Measurements from ENCODE around the gene HPS4.

The HPS4 gene

DNA sequence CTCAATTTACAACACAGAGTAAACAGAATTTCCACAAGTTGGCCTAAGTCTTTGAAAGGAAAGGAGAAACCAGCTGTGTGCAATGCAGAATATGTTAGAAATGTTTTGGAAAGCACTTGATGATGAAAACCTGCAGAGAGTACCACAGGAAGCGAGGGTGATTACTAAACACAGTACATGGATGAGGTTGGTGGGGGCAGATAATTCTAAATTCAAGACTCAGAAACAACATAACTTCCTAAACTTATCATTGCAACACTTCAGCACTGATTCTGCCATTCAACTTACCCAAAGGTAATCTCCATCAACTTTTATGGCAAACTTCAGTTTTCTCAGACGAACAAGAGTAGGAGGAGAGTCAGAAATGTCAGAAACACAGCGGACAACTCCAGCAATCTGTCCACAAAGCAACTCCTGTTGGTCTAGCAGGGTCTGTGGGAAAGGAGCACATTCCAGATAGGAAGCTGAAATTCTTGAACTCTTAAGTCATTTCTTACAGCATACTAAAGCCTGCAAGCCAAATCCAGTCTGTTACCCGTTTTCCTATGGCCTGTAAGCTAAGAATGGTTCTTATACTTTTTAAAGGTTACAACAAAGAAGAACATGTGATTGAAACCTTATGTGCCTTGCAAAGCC, 6.8 kb downstream of the HPS4 start:
- H3K9ac ChIP-seq (ENCODE audit: low read depth in 1 of 2, low read length in 2 of 2) = no peak overlapping the region
- peaks cover 28 to 39% of the 10 kb centered on the region in 2 donors for H3K36me3 ChIP-seq (ENCODE audit: control insufficient read depth in 1 of 2, insufficient read depth in 2 of 2, low read length in 2 of 2)
- no peaks in the 10 kb centered on the region for H3K27me3 ChIP-seq (ENCODE audit: control insufficient read depth in 1 of 2, insufficient read depth in 2 of 2, low read length in 2 of 2)
- peaks cover 19 to 21% of the 10 kb centered on the region in 2 donors for H3K4me1 ChIP-seq (ENCODE audit: control insufficient read depth in 1 of 2, insufficient read depth in 2 of 2, low read length in 2 of 2)
- H3K4me3 ChIP-seq (ENCODE audit: low read depth in 1 of 2, low read length in 2 of 2) = no peak overlapping the region
- no peaks in the 10 kb centered on the region for H3K9me3 ChIP-seq (ENCODE audit: control insufficient read depth in 1 of 2, low read length in 2 of 2)
- no peak overlapping the region for H3K27ac ChIP-seq (ENCODE audit: low read depth, low read length)

DNA sequence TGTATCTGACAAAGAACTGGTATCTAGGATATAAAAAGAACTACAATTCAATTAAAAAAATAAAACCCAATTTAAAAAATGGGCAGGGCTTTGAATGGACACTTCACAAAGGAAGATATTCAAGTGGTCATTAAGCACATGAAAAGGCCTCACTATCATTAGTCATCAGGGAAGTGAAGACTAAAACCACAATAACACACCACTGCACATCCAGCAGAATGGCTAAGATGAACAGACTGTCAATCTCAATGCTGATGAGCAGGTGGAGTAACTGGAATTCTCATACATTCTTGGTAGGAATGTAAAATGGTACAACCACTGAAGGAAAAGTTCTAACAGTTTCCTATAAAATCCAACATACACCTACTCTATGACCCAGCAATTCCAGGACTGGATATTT, 8.9 kb downstream of the HPS4 start:
- H3K36me3 ChIP-seq (ENCODE audit: control insufficient read depth in 1 of 2, insufficient read depth in 2 of 2, low read length in 2 of 2) = peaks cover 46 to 60% of the 10 kb centered on the region in 2 donors
- no peaks in the 10 kb centered on the region for H3K9me3 ChIP-seq (ENCODE audit: control insufficient read depth in 1 of 2, low read length in 2 of 2)
- H3K9ac ChIP-seq (ENCODE audit: low read depth in 1 of 2, low read length in 2 of 2) = no peak overlapping the region
- H3K27me3 ChIP-seq (ENCODE audit: control insufficient read depth in 1 of 2, insufficient read depth in 2 of 2, low read length in 2 of 2) = no peaks in the 10 kb centered on the region
- peaks cover 8 to 9% of the 10 kb centered on the region in 2 donors for H3K4me1 ChIP-seq (ENCODE audit: control insufficient read depth in 1 of 2, insufficient read depth in 2 of 2, low read length in 2 of 2)
- no peak overlapping the region for H3K4me3 ChIP-seq (ENCODE audit: low read depth in 1 of 2, low read length in 2 of 2)
- no peak overlapping the region for H3K27ac ChIP-seq (ENCODE audit: low read depth, low read length)

DNA sequence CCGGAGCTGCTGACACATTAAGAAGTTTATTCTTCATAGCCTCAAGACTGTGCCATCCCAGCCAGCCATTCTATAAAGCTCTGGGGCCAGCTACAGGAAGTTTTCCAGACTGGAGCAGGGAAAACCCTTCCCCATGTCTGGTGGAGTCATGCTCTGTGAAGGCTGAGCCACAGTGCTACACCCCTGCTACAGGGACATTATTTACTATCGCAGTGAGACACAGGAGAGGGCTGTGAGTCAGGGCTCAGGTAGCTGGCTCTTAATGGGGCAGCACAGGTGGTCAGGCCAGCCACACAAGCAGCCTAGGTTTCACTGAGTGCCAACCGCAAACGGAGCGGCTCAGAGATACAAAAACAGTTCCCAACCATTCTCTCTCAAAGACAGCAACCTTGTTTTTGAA, 12.1 kb downstream of the HPS4 start:
- Histone ChIP-seq H3K9me3 (ENCODE audit: control insufficient read depth in 1 of 2, low read length in 2 of 2) (no peaks in the 10 kb centered on the region), H3K36me3 (ENCODE audit: control insufficient read depth in 1 of 2, insufficient read depth in 2 of 2, low read length in 2 of 2) (peaks cover 45 to 70% of the 10 kb centered on the region in 2 donors), H3K4me1 (ENCODE audit: control insufficient read depth in 1 of 2, insufficient read depth in 2 of 2, low read length in 2 of 2) (no peaks in the 10 kb centered on the region), H3K27ac (ENCODE audit: low read depth, low read length) (no peak overlapping the region), H3K27me3 (ENCODE audit: control insufficient read depth in 1 of 2, insufficient read depth in 2 of 2, low read length in 2 of 2) (no peaks in the 10 kb centered on the region), H3K9ac (ENCODE audit: low read depth in 1 of 2, low read length in 2 of 2) (no peak overlapping the region), H3K4me3 (ENCODE audit: low read depth in 1 of 2, low read length in 2 of 2) (no peak overlapping the region)

DNA sequence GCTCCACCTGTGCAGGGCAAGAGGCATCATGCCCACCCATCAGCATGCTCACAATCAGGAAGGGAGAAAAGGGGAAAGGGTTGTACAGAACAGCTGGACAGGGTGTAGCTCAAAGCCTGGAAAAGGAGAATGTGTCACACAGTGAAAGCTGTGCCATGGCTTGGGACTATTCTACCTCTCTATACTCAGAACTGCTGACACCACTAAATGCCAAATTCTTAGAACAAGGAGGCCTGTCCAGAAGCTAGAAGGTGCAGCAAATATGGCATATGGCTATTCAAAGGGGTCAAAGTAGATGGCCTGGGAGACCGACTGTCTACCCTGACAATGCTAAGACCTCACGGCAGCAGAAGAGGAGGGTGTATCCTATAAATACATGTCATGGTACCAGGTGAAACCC, 12.8 kb downstream of the HPS4 start:
- Histone ChIP-seq H3K4me1 (ENCODE audit: control insufficient read depth in 1 of 2, insufficient read depth in 2 of 2, low read length in 2 of 2) (no peaks in the 10 kb centered on the region), H3K9me3 (ENCODE audit: control insufficient read depth in 1 of 2, low read length in 2 of 2) (no peaks in the 10 kb centered on the region), H3K27me3 (ENCODE audit: control insufficient read depth in 1 of 2, insufficient read depth in 2 of 2, low read length in 2 of 2) (no peaks in the 10 kb centered on the region), H3K9ac (ENCODE audit: low read depth in 1 of 2, low read length in 2 of 2) (no peak overlapping the region), H3K27ac (ENCODE audit: low read depth, low read length) (no peak overlapping the region), H3K4me3 (ENCODE audit: low read depth in 1 of 2, low read length in 2 of 2) (no peak overlapping the region), H3K36me3 (ENCODE audit: control insufficient read depth in 1 of 2, insufficient read depth in 2 of 2, low read length in 2 of 2) (peaks cover 48 to 75% of the 10 kb centered on the region in 2 donors)

DNA sequence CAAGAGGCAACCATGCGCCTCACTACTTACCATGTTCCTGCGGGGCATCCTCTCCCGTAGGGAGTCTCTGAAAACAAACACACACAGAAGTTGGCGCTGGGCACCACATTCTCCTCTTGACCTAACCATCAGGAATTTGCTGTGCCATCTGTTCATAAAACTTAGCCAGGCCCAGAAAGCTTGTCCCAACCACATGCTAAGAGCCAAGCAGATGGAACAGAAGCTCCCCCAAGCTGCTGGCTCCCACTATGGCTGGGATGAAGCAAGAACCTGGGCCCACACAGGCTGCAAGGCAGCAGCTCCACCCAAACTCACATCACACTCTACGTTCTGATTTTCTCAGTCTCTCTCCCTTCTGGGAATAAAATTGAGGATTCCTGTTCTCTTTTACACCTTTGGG, 17.4 kb downstream of the HPS4 start:
- Histone ChIP-seq H3K9me3 (ENCODE audit: control insufficient read depth in 1 of 2, low read length in 2 of 2) (no peaks in the 10 kb centered on the region), H3K4me1 (ENCODE audit: control insufficient read depth in 1 of 2, insufficient read depth in 2 of 2, low read length in 2 of 2) (no peaks in the 10 kb centered on the region), H3K9ac (ENCODE audit: low read depth in 1 of 2, low read length in 2 of 2) (no peak overlapping the region), H3K4me3 (ENCODE audit: low read depth in 1 of 2, low read length in 2 of 2) (no peak overlapping the region), H3K36me3 (ENCODE audit: control insufficient read depth in 1 of 2, insufficient read depth in 2 of 2, low read length in 2 of 2) (peaks cover 56 to 79% of the 10 kb centered on the region in 2 donors), H3K27ac (ENCODE audit: low read depth, low read length) (no peak overlapping the region), H3K27me3 (ENCODE audit: control insufficient read depth in 1 of 2, insufficient read depth in 2 of 2, low read length in 2 of 2) (no peaks in the 10 kb centered on the region)

DNA sequence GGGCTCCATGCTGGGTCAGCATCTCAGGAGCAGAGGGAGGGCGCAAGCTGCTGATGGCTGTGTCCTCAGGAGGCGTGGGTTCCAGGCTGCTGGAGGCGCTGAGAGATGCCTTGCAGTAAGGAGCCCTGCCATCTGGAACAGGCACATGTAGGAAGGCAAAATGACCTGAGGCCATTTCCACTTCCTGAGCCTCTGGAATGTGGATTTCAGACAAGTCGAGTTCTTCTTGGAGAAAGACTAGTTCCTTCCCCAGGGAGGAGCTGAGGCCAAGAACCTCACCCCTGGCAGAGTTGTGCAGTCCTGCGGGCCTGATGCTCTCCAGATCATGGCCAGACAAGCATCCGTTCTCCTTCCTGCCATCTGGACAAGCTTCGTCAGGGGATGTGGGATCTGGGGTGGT, 19.3 kb downstream of the HPS4 start:
- no peak overlapping the region for H3K27ac ChIP-seq (ENCODE audit: low read depth, low read length)
- no peak overlapping the region for H3K4me3 ChIP-seq (ENCODE audit: low read depth in 1 of 2, low read length in 2 of 2)
- H3K27me3 ChIP-seq (ENCODE audit: control insufficient read depth in 1 of 2, insufficient read depth in 2 of 2, low read length in 2 of 2) = no peaks in the 10 kb centered on the region
- no peaks in the 10 kb centered on the region for H3K4me1 ChIP-seq (ENCODE audit: control insufficient read depth in 1 of 2, insufficient read depth in 2 of 2, low read length in 2 of 2)
- H3K36me3 ChIP-seq (ENCODE audit: control insufficient read depth in 1 of 2, insufficient read depth in 2 of 2, low read length in 2 of 2) = peaks cover 46 to 73% of the 10 kb centered on the region in 2 donors
- H3K9me3 ChIP-seq (ENCODE audit: control insufficient read depth in 1 of 2, low read length in 2 of 2) = no peaks in the 10 kb centered on the region
- H3K9ac ChIP-seq (ENCODE audit: low read depth in 1 of 2, low read length in 2 of 2) = no peak overlapping the region

DNA sequence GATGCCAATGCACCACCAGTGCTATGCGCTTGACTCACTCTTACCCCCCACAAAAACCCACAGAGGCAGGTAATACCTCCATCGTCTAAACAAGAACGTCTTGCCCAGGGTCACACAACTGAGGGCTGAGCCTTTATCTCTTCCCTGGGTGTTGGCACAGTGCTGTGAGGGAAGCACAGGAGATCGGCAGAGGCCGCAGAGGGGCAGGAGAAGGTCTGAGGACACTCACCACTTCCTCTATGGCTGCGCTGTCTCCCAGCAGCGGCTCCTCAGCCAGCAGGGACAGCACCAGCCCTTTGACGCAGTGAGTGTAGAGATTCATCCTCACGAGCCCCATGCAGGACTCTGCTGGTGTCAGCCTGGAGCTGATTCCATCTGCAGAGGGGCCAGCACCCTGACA, 19.9 kb downstream of the HPS4 start:
- Histone ChIP-seq H3K9ac (ENCODE audit: low read depth in 1 of 2, low read length in 2 of 2) (no peak overlapping the region), H3K4me3 (ENCODE audit: low read depth in 1 of 2, low read length in 2 of 2) (no peak overlapping the region), H3K9me3 (ENCODE audit: control insufficient read depth in 1 of 2, low read length in 2 of 2) (no peaks in the 10 kb centered on the region), H3K27me3 (ENCODE audit: control insufficient read depth in 1 of 2, insufficient read depth in 2 of 2, low read length in 2 of 2) (no peaks in the 10 kb centered on the region), H3K4me1 (ENCODE audit: control insufficient read depth in 1 of 2, insufficient read depth in 2 of 2, low read length in 2 of 2) (no peaks in the 10 kb centered on the region), H3K36me3 (ENCODE audit: control insufficient read depth in 1 of 2, insufficient read depth in 2 of 2, low read length in 2 of 2) (peaks cover 45 to 73% of the 10 kb centered on the region in 2 donors), H3K27ac (ENCODE audit: low read depth, low read length) (no peak overlapping the region)

DNA sequence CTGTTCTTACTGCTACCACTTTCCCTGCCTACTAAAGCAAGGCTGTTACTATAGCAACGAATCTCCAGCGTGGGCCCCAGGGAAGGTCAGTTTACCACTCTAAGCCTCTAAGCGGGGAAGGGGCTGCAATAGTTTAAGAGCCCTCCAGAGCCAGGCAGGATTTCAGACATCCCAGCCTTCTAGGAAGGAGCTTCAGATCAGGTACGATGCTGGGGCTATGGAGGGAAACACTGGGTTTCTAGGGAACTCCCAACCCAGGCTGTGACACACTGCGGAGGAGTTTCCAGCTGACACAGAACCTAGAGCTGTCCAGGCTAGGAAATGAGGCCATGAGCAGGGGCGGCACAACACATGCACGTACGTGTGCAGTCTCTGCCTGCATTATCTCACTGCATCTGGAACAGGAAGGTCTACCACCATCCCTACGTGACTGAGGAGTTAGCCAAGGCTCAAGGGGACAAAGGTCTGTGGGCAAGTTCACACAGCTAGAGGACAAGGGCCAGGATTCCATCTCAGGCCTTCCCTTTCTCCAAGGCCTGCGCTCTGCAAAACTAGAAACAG, 20.4 kb downstream of the HPS4 start:
- H3K27me3 ChIP-seq (ENCODE audit: control insufficient read depth in 1 of 2, insufficient read depth in 2 of 2, low read length in 2 of 2) = no peaks in the 10 kb centered on the region
- H3K4me3 ChIP-seq (ENCODE audit: low read depth in 1 of 2, low read length in 2 of 2) = no peak overlapping the region
- H3K4me1 ChIP-seq (ENCODE audit: control insufficient read depth in 1 of 2, insufficient read depth in 2 of 2, low read length in 2 of 2) = no peaks in the 10 kb centered on the region
- H3K9me3 ChIP-seq (ENCODE audit: control insufficient read depth in 1 of 2, low read length in 2 of 2) = no peaks in the 10 kb centered on the region
- no peak overlapping the region for H3K27ac ChIP-seq (ENCODE audit: low read depth, low read length)
- H3K36me3 ChIP-seq (ENCODE audit: control insufficient read depth in 1 of 2, insufficient read depth in 2 of 2, low read length in 2 of 2) = peaks cover 42 to 71% of the 10 kb centered on the region in 2 donors
- no peak overlapping the region for H3K9ac ChIP-seq (ENCODE audit: low read depth in 1 of 2, low read length in 2 of 2)

DNA sequence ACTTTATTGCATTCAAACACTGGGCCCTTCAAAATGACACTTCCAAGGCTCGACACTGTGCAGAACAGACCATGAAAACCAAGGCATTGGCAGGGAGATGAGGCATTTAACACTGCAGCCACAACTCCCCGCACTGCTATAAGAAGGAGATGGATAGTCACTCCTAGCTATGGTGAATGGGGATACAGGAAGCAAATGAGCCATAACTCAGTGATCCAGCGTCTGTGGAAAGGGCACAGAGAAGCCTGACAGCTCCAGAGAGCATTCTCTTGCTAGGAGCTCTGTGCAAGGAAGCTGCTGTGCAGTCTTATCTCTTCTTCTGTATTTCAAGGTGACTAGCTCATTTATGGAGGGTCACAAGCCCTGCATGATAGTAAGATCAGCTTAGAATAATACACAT, 20.9 kb downstream of the HPS4 start:
- Histone ChIP-seq H3K27ac (ENCODE audit: low read depth, low read length) (no peak overlapping the region), H3K36me3 (ENCODE audit: control insufficient read depth in 1 of 2, insufficient read depth in 2 of 2, low read length in 2 of 2) (peaks cover 45 to 73% of the 10 kb centered on the region in 2 donors), H3K4me3 (ENCODE audit: low read depth in 1 of 2, low read length in 2 of 2) (no peak overlapping the region)

DNA sequence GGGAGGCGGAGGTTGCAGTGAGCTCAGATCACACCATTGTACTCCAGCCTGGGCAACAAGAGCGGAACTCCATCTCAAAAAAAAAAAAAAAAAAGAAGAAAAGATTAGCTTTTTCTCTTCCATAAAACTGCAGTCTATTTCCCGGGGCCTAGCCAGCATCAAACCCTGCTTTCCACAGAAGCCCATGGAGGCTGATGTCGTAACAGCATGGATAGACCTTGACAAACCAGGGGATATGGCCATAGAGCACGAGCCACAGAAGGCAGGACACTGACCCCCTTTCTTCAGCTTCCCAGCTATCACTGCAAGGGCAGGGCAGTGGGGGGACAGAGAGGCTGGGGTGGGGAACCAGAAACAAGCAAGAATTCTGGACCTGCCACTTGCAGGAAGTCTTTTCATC, 21.5 kb downstream of the HPS4 start:
- H3K36me3 ChIP-seq (ENCODE audit: control insufficient read depth in 1 of 2, insufficient read depth in 2 of 2, low read length in 2 of 2) = peaks cover 45 to 73% of the 10 kb centered on the region in 2 donors
- no peak overlapping the region for H3K27ac ChIP-seq (ENCODE audit: low read depth, low read length)
- H3K9ac ChIP-seq (ENCODE audit: low read depth in 1 of 2, low read length in 2 of 2) = no peak overlapping the region
- H3K27me3 ChIP-seq (ENCODE audit: control insufficient read depth in 1 of 2, insufficient read depth in 2 of 2, low read length in 2 of 2) = no peaks in the 10 kb centered on the region
- H3K4me3 ChIP-seq (ENCODE audit: low read depth in 1 of 2, low read length in 2 of 2) = no peak overlapping the region
- no peaks in the 10 kb centered on the region for H3K4me1 ChIP-seq (ENCODE audit: control insufficient read depth in 1 of 2, insufficient read depth in 2 of 2, low read length in 2 of 2)
- H3K9me3 ChIP-seq (ENCODE audit: control insufficient read depth in 1 of 2, low read length in 2 of 2) = no peaks in the 10 kb centered on the region

More for the DNA sequence above, 20.9 kb downstream of the HPS4 start:
- H3K9ac ChIP-seq (ENCODE audit: low read depth in 1 of 2, low read length in 2 of 2) = no peak overlapping the region
- no peaks in the 10 kb centered on the region for H3K9me3 ChIP-seq (ENCODE audit: control insufficient read depth in 1 of 2, low read length in 2 of 2)
- no peaks in the 10 kb centered on the region for H3K4me1 ChIP-seq (ENCODE audit: control insufficient read depth in 1 of 2, insufficient read depth in 2 of 2, low read length in 2 of 2)
- no peaks in the 10 kb centered on the region for H3K27me3 ChIP-seq (ENCODE audit: control insufficient read depth in 1 of 2, insufficient read depth in 2 of 2, low read length in 2 of 2)
